Measurements from ENCODE around the gene PLXND1.
"Not testable (repeated sequence)": the region's sequence is repeated elsewhere in the genome, so short reads cannot be mapped to it uniquely, and the experiment has no call there.

PLXND1 gene

DNA sequence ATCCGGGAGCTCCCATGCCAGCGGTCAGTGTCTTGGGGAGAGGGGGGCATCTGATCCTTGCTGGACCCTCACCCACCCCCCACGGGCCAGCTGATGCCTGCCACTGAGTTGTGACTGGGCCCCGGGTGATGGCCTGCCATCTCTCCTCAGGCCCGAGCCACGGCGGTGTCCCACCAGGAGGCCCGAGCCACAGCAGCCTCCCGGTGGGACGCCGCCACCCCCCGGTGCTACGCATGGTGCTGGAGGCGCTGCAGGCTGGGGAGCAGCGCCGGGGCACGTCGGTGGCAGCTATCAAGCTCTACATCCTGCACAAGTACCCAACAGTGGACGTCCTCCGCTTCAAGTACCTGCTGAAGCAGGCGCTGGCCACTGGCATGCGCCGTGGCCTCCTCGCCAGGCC is 59.2 kb downstream of the PLXND1 start:
- no peak for DNase-seq (ENCODE audit: low spot score)

DNA sequence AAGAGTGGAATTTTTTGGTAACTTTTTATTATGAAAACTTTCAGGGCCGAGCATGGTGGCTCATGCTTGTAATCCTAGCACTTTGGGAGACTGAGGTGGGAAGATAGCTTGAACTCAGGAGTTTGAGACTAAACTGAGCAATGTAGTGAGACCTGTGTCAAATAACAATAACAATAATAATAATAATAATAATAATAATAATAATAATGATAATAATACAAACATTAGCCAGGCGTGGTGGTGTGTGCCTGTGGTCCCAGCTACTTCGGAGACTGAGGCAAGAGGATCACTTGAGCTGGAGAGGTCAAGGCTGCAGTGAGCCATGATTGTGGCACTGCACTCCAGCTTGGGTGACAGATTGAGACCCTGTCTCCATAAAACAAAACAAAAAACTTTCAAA is 60.5 kb downstream of the PLXND1 start:
- DNase-seq (ENCODE audit: low spot score): not testable (repeated sequence)

DNA sequence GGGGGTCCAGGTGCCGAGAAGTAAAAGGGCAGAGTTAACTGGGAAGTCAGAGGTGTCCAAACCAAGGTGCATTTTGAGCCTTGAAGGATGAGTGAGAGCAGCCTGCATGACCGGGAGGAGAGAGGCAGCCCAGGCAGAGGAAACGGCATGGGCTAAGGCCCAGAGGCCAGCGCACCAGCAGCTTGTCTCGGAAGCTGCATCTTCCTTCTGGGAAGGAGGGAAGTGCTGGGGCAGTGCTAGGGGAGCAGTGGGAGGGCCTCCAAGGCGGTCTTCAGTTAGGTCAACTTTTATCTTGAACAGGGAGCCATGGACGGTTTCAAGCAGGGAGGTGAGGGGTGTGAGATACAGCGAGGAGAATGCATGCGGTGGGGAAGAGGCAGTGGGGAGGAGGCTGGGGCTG is 62.5 kb downstream of the PLXND1 start:
- DNase-seq (ENCODE audit: low spot score): no peak

GRCh38 chr3:129543156-129543790 is 63.2 kb downstream of the PLXND1 start, which contains the start of gene H1-8:
H1-8 (plus strand) TSS chr3:129543175; CDS start chr3:129543219, 44 bp downstream.
- DNase-seq (ENCODE audit: low spot score): no peak

DNA sequence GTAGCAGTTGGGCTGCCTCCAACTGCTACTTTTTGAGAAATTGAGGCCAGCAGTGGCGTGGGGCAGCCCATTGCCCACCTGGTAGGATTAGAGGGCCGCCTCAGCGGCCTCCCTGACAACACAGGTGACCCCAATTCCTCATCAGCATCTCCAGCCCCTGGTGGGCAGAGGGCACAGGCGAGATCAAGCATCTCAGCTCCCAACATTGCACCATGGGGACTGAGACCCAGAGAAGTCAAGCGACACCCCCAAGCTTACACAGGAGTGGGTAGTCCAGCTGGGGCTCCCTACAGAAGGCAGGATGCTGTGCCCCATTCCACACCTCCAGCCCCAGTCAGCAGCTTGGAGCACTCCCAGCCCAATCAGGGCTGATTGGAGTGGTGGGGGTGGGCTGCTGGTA is 63.7 kb downstream of the PLXND1 start:
- no peak for DNase-seq (ENCODE audit: low spot score)

DNA sequence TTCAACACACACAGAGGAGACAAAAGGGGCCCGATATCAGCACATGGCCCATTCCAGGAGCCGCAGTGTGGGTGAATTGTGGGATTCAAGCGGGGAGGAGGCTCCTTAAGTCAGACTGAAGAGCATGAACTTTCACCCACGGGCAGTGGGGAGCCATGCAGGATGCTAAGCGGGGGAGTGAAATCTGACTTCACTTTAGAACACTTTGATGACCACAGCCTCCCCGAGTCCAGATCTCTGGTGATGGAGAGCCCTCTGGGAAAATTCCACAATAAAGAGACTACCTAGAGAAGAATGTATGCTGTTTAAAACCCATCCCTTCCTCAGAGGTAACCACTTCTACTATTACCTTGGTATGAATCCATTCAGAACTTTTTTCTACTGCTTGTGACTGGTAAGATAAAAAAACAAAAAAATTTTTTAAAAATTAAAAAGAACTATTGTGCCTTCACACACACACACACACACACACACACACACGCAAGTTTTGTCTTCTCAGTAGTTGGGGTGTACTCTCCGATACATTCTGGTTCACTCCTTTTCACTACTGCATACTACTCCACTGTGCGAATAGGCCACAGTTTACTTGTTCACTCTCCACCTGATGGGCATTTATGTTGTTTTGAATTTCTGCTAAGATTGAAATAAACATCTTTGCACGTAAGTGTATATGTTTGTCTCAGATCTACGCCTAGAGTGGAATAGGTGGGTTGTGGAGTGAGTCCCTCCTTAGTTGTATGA is 65.5 kb downstream of the PLXND1 start:
- DNase-seq (ENCODE audit: low spot score): no peak

- DNase-seq (ENCODE audit: low spot score): no peak
These were observed 67.3 kb downstream of the PLXND1 start for GRCh38 chr3:129539206-129539605.

DNA sequence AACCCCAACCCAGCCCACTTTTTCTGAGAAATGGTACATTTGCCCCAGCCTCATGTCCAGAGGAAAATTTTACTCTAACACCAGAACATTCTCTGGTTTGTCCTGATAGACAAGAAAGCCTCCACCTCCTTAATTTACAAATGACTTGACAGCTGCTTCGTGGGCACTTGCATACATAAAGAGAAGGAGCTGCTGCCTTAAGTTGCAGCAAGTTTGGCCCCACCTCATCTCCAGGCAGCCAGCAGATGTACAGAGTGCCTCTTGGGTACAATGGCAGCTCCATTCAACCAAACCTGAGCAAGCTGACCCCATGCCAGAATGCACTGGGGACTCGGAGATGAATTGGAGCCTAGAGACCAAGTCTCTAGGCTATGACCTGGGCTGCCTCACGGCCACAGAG is 69.7 kb downstream of the PLXND1 start:
- DNase-seq (ENCODE audit: low spot score): no peak

DNA sequence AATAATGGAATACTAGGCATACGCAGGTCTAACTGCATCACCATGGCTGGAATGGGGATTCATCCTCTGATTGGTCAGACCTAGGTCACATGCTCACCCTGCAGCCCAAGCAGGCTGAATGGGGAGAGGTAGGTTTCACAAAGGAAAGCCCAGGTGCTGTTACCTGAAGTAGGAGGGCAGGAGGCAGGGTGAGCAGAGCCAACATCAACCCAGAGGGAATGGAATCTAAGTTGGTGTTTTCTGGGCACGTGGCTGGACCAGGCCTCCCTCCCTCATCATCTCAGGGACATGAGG is 70.2 kb downstream of the PLXND1 start:
- no peak for DNase-seq (ENCODE audit: low spot score)

DNA sequence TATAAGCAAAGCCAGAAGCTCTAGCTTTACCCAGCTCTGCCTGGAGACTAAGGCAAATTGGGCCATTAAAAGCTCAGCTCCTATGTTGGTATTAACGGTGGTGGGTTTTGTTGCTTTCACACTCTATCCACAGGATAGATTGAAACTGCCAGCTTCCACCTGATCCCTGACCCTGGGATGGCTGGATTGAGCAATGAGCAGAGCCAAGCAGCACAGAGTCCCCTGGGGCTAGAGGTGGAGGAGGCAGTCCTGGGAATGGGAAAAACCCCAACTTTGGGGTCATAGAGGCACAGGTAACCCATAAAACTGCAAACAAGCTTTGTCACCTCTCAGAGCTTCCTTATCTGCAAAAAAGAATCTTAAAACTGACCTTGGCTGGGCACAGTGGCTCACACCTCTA is 71.4 kb downstream of the PLXND1 start:
- no peak for DNase-seq (ENCODE audit: low spot score)

GRCh38 chr3:129534428-129535027 is 71.9 kb downstream of the PLXND1 start:
- no peak for DNase-seq (ENCODE audit: low spot score)

- DNase-seq (ENCODE audit: low spot score): no peak
These were observed 73.1 kb downstream of the PLXND1 start for GRCh38 chr3:129533406-129533805.

DNA sequence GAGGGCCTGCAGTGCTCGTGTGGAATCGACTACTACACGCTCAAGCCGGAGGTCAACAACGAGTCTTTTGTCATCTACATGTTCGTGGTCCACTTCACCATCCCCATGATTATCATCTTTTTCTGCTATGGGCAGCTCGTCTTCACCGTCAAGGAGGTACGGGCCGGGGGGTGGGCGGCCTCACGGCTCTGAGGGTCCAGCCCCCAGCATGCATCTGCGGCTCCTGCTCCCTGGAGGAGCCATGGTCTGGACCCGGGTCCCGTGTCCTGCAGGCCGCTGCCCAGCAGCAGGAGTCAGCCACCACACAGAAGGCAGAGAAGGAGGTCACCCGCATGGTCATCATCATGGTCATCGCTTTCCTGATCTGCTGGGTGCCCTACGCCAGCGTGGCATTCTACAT is 74.2 kb downstream of the PLXND1 start:
- no peak for DNase-seq (ENCODE audit: low spot score)

DNA sequence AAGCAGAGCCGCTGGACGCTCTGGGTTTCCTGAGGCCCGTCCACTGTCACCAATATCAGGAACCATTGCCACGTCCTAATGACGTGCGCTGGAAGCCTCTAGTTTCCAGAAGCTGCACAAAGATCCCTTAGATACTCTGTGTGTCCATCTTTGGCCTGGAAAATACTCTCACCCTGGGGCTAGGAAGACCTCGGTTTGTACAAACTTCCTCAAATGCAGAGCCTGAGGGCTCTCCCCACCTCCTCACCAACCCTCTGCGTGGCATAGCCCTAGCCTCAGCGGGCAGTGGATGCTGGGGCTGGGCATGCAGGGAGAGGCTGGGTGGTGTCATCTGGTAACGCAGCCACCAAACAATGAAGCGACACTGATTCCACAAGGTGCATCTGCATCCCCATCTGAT is 74.8 kb downstream of the PLXND1 start:
- no peak for DNase-seq (ENCODE audit: low spot score)

DNA sequence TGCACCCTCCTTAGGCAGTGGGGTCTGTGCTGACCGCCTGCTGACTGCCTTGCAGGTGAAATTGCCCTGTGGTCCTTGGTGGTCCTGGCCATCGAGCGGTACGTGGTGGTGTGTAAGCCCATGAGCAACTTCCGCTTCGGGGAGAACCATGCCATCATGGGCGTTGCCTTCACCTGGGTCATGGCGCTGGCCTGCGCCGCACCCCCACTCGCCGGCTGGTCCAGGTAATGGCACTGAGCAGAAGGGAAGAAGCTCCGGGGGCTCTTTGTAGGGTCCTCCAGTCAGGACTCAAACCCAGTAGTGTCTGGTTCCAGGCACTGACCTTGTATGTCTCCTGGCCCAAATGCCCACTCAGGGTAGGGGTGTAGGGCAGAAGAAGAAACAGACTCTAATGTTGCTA is 75.7 kb downstream of the PLXND1 start:
- DNase-seq (ENCODE audit: low spot score): no peak

DNA sequence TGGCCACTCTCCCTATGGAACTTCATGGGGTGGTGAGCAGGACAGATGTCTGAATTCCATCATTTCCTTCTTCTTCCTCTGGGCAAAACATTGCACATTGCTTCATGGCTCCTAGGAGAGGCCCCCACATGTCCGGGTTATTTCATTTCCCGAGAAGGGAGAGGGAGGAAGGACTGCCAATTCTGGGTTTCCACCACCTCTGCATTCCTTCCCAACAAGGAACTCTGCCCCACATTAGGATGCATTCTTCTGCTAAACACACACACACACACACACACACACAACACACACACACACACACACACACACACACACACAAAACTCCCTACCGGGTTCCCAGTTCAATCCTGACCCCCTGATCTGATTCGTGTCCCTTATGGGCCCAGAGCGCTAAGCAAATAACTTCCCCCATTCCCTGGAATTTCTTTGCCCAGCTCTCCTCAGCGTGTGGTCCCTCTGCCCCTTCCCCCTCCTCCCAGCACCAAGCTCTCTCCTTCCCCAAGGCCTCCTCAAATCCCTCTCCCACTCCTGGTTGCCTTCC is 76.2 kb downstream of the PLXND1 start:
- no peak for DNase-seq (ENCODE audit: low spot score)

DNA sequence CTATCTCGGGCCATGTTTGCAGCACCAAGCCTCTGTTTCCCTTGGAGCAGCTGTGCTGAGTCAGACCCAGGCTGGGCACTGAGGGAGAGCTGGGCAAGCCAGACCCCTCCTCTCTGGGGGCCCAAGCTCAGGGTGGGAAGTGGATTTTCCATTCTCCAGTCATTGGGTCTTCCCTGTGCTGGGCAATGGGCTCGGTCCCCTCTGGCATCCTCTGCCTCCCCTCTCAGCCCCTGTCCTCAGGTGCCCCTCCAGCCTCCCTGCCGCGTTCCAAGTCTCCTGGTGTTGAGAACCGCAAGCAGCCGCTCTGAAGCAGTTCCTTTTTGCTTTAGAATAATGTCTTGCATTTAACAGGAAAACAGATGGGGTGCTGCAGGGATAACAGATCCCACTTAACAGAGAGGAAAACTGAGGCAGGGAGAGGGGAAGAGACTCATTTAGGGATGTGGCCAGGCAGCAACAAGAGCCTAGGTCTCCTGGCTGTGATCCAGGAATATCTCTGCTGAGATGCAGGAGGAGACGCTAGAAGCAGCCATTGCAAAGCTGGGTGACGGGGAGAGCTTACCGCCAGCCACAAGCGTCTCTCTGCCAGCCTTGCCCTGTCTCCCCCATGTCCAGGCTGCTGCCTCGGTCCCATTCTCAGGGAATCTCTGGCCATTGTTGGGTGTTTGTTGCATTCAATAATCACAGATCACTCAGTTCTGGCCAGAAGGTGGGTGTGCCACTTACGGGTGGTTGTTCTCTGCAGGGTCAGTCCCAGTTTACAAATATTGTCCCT is 76.9 kb downstream of the PLXND1 start:
- DNase-seq (ENCODE audit: low spot score): no peak

GRCh38 chr3:129528589-129529100 is 77.8 kb downstream of the PLXND1 start, which contains the start of gene RHO:
RHO (plus strand) TSS chr3:129528639; CDS start chr3:129528734, 95 bp downstream.
- DNase-seq (ENCODE audit: low spot score): no peak

DNA sequence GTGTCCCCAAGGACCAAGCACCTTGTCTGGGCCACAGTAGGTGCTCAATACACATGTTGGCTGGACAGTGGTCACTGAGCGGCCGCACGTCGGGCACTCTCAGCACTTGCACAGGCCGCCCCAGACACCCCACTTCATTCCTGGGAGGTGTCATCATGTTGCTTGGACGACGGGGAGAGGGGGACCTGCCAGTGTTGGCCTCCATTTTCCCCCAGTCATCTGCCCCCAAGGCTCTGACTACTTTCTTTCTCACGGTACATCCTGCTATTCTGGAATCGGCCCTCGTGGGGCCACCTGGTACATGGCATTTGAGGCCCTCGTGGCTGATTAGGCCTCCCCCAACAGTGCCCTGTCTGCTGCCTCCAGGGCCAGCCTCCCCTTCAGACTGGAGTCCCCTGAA is 79.2 kb downstream of the PLXND1 start:
- DNase-seq (ENCODE audit: low spot score): no peak

DNA sequence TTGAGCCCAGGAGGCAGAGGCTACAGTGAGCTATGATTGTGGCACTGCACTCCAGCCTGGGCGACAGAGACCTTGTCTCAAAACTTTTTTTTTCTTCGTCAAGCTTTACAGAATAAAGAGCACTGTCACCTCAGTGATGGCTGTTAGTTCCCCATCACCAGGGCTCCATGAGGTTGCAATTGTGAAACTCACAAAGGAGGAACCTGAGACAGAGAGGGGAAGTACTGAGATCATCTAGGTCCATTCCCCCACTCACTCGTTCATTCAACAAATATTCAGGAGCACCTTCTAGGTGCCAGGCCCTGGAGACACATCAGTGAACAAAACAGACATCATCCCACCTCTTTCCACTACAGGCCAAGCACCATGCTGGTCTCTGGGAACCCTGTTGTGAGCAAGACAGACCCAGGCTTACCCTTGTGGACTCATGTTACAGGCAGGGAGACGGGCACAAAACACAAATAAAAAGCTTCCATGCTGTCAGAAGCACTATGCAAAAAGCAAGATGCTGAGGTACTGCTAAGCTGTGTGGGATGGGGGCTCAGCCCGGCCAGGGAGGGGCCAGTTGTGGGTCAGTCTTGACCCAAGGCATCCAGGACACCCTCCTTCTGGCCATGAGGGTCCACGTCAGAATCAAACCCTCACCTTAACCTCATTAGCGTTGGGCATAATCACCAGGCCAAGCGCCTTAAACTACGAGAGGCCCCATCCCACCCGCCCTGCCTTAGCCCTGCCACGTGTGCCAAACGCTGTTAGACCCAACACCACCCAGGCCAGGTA is 80.2 kb downstream of the PLXND1 start:
- no peak for DNase-seq (ENCODE audit: low spot score)

- DNase-seq (ENCODE audit: low spot score): no peak
These were observed 81.0 kb downstream of the PLXND1 start for GRCh38 chr3:129525341-129525968.

Data from left forelimb (tissue), 1 donor.